BE2C (cell line): ENCODE measurements around the gene PDE10A.

ENCODE experiments used
- DNase-seq: peaks from one replicate; pipeline ENCODE4 v3.0.0-alpha.2; 2020
- H3K27me3 ChIP-seq: fragments of 250-450 bp; sonication (Bioruptor Pico); 2 replicates; pipeline ENCODE4 v1.5.1; 2020; ENCODE audit warnings: mild to moderate bottlenecking
- H3K36me3 ChIP-seq: fragments of 250-450 bp; sonication (Bioruptor Pico); 2 replicates; pipeline ENCODE4 v1.5.1; 2020; ENCODE audit warnings: mild to moderate bottlenecking
- H3K4me1 ChIP-seq: fragments of 250-450 bp; sonication (Bioruptor Pico); 2 replicates; pipeline ENCODE4 v1.5.1; 2020
- H3K4me3 ChIP-seq: 2 replicates; pipeline ENCODE4 v1.5.1; 2011; ENCODE audit warnings: low read depth, low read length
- H3K9me3 ChIP-seq: fragments of 250-450 bp; sonication (Bioruptor Pico); 2 replicates; pipeline ENCODE4 v1.5.1; 2020
- TF ChIP-seq, protein P1 (sequence below): IDR thresholded peaks from 2 replicates; pipeline ENCODE4 v1.5.1; 2012; ENCODE audit warnings: mild to moderate bottlenecking, low read depth, low read length

PDE10A gene

DNA sequence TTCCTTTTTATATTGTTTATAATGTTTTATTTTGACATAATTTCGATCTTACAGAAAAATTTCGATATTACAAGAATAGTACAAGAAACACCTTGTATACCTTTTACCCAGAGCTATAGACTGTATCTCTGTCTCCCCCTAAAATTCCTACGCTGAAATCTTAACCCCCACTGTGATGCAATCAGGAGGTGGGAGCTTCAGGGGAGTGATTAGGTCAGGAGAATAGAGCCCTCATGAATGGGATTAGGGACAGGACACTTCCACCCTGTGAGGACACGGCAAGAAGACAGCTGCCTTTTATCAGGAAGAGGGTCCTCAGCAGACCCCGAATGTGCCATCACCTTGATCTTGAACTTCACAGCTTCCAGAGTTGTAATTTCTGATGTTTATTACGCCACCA, 204.9 kb downstream of the PDE10A start:
- H3K4me1 ChIP-seq, result no peaks in the 10 kb centered on the region
- H3K36me3 ChIP-seq, result no peaks in the 10 kb centered on the region
- no peaks in the 10 kb centered on the region for H3K9me3 ChIP-seq
- DNase-seq, result no peak
- no peaks in the 10 kb centered on the region for H3K27me3 ChIP-seq
- TF ChIP-seq, protein P1, sequence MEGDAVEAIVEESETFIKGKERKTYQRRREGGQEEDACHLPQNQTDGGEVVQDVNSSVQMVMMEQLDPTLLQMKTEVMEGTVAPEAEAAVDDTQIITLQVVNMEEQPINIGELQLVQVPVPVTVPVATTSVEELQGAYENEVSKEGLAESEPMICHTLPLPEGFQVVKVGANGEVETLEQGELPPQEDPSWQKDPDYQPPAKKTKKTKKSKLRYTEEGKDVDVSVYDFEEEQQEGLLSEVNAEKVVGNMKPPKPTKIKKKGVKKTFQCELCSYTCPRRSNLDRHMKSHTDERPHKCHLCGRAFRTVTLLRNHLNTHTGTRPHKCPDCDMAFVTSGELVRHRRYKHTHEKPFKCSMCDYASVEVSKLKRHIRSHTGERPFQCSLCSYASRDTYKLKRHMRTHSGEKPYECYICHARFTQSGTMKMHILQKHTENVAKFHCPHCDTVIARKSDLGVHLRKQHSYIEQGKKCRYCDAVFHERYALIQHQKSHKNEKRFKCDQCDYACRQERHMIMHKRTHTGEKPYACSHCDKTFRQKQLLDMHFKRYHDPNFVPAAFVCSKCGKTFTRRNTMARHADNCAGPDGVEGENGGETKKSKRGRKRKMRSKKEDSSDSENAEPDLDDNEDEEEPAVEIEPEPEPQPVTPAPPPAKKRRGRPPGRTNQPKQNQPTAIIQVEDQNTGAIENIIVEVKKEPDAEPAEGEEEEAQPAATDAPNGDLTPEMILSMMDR, result no peak
- no peak overlapping the region for H3K4me3 ChIP-seq

DNA sequence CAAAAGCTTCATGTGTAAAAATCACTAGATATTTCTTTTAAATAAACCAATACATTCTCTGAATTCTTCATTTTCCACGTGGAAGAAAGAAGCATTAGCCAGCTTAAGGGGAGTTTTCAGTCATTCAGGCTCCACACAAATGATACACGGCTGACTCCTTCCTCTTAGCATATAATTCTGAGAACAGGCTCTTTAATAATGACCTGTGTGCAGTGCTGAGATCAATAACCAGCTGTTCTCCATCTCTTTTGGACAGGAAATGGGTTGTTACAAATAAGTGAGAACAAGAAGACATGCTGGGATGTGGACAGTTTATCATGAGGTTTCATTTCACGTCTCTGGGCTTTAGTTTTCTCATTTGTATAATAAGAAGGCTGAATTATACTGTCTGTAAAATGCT, 206.8 kb downstream of the PDE10A start:
- no peak for DNase-seq

DNA sequence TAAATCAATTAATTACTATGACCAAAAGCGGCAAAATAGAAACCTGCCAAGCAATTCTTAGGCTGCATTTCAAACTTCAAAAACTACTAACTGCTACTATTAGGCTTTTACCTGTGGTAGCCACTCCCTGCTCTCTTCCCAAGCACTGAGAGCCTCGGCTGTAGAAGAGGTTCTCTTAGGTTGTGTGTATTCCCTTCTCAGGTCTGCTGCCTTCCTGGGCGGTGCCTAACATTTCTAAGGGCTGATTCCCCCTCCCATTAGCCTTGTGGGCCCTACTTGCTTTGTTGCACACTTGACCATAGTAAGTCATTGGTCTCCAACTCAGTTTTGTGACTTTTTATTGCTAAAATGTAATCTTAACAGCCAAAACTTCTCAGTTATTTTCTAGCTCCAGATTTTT, 207.6 kb downstream of the PDE10A start:
- Histone ChIP-seq H3K4me3 (no peak overlapping the region), H3K4me1 (no peaks in the 10 kb centered on the region), H3K27me3 (no peaks in the 10 kb centered on the region), H3K9me3 (no peaks in the 10 kb centered on the region; the same call in 1 of the 2 replicates), H3K36me3 (no peaks in the 10 kb centered on the region)
- no peak for DNase-seq
- TF ChIP-seq, protein P1, result no peak

More for the DNA sequence above, 206.8 kb downstream of the PDE10A start:
- Histone ChIP-seq H3K36me3 (no peaks in the 10 kb centered on the region), H3K4me3 (no peak overlapping the region), H3K27me3 (no peaks in the 10 kb centered on the region), H3K9me3 (no peaks in the 10 kb centered on the region; the same call in 1 of the 2 replicates), H3K4me1 (no peaks in the 10 kb centered on the region)
- TF ChIP-seq, protein P1, result no peak

DNA sequence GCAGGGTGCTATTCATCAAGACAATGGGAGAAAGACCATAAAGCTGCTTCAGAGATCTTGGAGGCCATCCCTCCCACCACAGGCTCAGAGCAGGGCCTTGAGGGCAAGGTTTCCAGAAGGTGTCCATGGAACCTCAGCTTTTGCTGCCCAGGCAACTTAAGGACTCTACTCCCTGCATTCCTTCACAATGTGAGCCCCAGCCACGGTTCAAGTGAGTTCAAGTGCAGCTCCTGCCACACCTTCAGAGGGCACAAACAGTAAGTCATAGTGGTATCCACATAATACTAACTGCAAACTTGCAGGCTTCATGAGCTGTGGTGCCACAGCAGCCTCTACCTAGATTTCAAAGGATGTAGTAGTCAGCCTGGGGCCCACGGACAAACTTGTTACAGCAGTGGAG, 209.6 kb downstream of the PDE10A start:
- TF ChIP-seq, protein P1, result no peak
- Histone ChIP-seq H3K9me3 (no peaks in the 10 kb centered on the region; the same call in 1 of the 2 replicates), H3K4me3 (no peak overlapping the region), H3K36me3 (no peaks in the 10 kb centered on the region), H3K4me1 (no peaks in the 10 kb centered on the region), H3K27me3 (no peaks in the 10 kb centered on the region)
- no peak for DNase-seq

DNA sequence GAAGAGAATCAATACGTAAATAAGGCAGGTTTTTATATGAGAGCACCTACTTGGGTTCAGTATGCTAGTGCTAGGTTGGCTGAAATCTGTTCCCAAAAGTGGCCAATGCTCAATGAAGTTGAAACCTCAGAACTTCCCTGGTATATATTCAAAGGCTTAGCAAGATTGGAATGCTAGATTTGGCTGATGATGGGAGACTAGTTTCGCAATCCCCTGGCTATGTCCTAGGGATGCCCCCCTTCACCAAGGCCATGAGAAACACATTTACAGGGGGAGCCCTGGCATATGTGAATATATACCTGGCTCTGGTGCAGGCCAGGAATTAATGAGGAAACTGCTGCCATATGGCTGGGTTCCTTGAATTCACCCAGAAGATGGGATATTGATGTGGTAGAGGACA, 211.2 kb downstream of the PDE10A start:
- H3K9me3 ChIP-seq, result no peaks in the 10 kb centered on the region; the same call in 1 of the 2 replicates
- TF ChIP-seq, protein P1, result no peak
- DNase-seq, result no peak
- no peak overlapping the region for H3K4me3 ChIP-seq
- H3K27me3 ChIP-seq, result no peaks in the 10 kb centered on the region
- H3K4me1 ChIP-seq, result no peaks in the 10 kb centered on the region
- no peaks in the 10 kb centered on the region for H3K36me3 ChIP-seq

DNA sequence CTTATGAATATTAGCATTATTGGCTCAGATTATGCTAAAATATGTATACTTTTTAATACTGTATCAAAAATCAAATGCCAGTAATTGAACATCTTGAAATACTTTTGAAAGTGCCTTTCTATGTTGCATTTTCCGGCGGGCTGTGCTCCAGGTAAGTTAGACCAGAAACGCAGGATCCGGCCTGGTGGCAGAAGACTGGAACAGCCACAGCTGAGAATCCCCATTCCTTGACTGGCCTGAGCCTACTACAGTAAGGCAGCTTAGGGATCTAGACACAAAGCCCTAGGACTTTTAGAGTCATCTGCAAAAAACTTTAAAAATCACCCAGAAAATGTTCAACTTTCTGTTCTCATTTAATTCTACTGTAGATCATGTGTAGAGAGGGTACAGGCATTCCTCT, 214.8 kb downstream of the PDE10A start:
- Histone ChIP-seq H3K27me3 (no peaks in the 10 kb centered on the region), H3K36me3 (no peaks in the 10 kb centered on the region), H3K4me3 (no peak overlapping the region), H3K9me3 (no peaks in the 10 kb centered on the region; the same call in 1 of the 2 replicates), H3K4me1 (no peaks in the 10 kb centered on the region)
- no peak for DNase-seq
- TF ChIP-seq, protein P1, result no peak
